Activated CD8-positive, alpha-beta memory T cell treated with anti-CD3 and anti-CD28 coated beads, Interleukin-2, amount 50 U/mL, for 48 hours (primary cell): Measurements from ENCODE around the gene GSX2.
"Not testable (repeated sequence)": the region's sequence is repeated elsewhere in the genome, so short reads cannot be mapped to it uniquely, and the experiment has no call there.

Source experiments
- DNase-seq: peaks from one replicate; pipeline ENCODE4 v3.0.0-alpha.2; 2020

The GSX2 gene

DNA sequence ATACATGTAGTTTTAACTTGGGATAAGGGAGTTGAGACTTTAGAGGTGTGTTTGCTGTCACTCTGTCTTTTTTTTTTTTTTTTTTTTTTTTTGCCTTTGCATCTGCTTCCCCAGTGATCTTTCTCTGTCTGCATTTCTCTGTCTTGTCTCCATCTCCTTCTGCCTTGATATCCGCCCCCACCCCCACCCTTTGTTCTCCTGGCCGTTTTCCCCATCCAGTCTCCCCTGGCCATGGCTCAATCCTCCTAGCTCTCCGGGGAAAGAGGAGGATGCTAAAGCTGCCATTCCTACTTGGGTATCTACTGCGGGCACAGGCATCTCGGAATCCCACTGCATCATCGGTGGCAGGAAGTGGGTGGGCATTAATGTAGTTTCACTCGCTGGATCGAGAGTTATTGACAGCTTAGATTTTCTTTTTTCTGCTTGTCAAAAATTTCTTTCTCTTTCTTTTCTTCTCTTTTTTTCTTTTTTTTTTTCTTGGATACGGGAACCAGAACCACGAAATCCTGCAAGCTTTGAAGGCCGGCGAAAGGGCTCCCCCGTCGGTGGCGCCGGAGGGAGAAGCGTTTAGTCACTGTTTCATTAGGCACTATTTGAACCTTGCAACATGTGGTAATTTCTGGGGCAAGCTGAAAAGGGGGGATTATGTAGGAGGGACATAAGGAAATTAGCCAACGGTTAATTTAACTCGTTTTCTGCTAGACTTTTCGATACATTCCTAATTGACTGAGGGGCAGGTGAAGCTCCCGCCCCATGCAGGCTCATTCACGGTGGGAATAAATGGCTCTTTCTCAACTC, 8.2 kb downstream of the GSX2 start:
- no peak for DNase-seq

DNA sequence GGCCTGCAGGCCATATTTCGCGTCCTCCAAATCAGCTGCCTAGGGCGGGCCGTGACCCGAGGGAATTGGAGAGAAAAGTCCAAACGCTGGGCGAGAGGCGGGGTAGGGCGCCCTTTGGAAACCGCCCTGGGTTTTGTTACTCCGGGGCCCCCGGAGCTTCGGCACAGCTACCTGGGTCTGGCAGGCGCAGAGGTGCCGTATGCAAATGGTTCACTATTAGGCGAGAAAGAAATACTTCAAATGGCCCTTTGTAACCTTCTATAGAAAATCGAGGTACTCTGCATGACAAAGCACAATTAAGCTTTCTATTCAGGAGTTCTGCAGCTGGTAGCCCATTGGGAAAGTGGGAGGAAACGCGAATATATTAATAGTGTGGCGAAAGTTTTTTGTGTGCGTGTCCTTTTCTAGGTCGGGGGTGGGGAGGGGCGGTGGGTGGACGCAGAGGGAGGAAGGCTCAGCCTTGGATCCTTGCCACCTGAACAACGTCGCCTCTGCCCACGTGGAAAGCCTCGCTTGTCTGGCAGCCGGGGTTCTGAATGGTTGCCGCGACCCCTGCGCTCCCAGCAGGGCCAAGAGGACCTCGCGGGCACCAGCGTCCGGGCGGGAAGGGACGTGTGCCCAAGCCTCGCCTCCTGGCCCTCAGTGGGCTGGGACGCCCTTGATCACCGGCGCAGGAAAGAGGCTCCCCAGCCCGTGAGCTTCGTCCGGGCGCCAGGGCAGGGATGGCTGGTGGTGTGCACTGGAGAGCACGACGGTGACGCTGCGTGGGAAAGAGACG, 9.5 kb downstream of the GSX2 start:
- no peak for DNase-seq

DNA sequence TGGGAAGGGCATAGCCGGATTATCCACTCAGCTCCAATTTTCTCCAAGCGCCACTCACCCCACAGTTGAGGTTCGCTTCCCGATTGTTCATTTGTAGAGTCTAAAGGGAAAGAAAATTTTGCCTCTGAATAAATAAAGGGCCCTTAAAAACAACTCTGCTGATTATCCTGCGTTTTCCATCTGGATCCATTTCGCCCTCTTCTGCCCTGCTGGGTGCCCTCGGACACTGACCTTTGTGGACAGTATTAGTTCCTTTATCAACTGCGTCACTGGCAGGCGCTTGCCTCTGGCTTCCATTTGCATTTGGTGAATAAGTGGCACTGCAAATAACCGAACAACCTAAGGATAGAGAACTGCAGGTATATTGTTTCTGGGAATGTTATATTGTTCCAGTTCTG, 10.1 kb downstream of the GSX2 start:
- no peak for DNase-seq

- DNase-seq: not testable (repeated sequence)
These were observed 13.2 kb downstream of the GSX2 start for GRCh38 chr4:54113206-54113605.

- DNase-seq: not testable (repeated sequence)
These were observed 16.3 kb downstream of the GSX2 start for GRCh38 chr4:54116246-54116645.

DNA sequence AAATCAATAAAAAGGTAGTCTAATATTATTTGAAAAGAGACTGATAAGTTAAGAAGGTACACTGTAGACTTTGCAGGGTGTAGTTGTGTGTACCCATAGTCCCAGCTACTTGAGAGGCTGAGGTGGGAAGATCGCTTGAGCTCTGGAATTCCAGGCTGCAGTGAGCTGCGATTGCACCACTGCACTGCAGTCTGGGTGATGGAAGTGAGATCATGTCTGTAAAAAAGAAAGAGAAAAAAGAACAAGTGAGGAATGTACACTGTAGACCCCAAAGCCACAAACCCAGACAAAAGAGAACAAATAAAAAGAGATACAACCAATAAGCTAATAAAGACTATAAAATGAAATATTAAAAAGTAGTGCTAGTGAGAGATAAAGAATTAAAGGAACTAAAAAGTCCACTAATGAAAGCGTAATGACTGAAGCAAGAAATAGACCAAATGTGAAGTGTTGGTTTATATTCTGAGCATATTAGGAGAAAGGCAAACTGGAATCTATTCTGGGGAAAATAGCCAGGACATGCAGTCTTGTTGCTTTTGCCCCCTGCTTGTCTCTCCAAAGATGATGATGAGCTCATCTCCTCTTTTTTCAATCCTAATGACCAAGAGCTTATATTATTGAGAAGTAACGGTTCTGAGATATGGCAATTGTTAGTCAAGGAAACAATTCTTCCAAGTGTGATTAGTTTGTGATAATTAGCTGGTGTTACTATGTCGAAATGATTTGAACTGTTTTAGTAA, 19.1 kb downstream of the GSX2 start:
- no peak for DNase-seq

GRCh38 chr4:54120518-54120917, 20.6 kb downstream of the GSX2 start:
- DNase-seq: no peak

DNA sequence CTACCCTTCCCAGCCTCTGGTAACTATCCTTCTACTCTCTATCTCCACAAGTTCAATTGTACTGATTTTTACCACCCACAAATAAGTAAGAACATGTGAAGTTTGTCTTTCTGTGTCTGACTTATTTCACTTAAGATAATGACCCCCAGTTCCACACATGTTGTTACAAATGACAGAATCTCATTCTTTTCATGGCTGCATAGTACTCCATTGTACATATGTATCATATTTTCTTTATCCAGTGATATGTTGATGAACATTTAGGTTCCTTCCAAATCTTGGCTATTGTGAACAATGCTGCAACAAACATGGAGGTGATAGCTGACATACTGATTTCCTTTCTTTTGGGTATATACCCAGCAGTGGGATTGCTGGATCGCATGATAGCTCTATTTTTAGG, 27.7 kb downstream of the GSX2 start:
- DNase-seq: no peak

DNA sequence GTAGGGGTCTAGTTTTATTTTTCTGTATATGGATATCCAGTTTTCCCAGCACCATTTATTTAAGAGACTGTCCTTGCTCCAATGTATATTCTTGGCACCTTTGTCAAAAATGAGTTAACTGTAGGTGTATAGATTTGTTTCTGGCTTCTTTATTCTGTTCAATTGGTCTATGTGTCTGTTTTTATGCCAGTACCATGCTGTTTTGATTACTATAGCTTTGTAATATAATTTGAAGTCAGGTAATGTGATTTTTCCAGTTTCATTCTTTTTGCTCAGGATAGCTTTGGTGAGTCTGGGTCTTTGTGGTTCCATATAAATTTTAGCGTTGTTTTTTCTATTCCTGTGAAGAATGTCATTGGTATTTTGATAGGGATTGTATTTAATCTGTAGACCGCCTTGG, 28.7 kb downstream of the GSX2 start:
- DNase-seq: not testable (repeated sequence)

- no peak for DNase-seq
These were observed 39.4 kb downstream of the GSX2 start for GRCh38 chr4:54139332-54139731.

DNA sequence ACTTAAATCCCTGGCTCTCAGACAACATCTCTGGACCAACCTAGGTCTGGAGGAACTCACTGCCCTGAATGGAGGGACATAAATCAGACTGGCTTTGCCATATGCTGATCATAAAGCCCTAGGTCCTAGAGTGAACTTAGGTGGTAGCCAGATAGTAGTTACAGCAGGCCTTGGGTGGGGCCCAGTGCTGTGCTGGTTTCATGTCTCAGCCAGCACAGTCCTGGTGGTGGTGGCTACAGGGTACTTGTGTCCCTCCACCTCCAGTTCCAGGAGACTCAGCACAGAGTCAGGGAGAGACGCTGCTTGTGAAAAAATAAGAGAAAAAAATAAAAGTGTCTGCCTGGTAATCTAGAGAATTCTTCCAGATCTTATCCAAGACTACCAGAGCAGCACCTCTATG, 40.3 kb downstream of the GSX2 start:
- no peak for DNase-seq

DNA sequence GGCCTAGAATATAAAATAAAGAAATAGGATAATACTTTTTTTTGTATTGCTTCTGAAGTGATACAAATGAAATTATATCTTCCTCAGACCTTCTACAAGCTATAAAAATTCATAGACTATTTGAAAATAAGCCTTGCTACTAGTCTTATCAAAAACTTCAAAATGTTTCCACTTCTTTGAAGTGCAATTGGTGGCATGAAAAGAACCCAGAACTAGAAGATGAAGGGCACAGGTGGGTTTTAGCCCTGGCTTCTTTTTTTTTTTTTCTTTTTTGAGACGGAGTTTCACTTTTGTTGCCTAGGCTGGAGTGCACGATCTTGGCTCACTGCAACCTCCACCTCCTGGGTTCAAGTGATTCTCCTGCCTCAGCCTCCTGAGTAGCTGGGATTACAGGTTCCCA, 44.2 kb downstream of the GSX2 start:
- no peak for DNase-seq

GRCh38 chr4:54144661-54145171, 44.8 kb downstream of the GSX2 start:
- DNase-seq: no peak

GRCh38 chr4:54146139-54146538, 46.2 kb downstream of the GSX2 start:
- no peak for DNase-seq

- DNase-seq: no peak
These were observed 49.4 kb downstream of the GSX2 start for GRCh38 chr4:54149323-54149722.
